HFF-Myc (cell line): ENCODE data around the gene SPEF1.

Source experiments
- DNase-seq: peaks from one replicate; pipeline ENCODE4 v3.0.0-alpha.2; 2011; ENCODE audit warnings: low read depth; ENCODE audit errors: extremely low read depth
- H3K4me3 ChIP-seq: replicated peaks from 2 replicates; pipeline ENCODE4 v1.5.1; 2011; ENCODE audit warnings: low read depth, mild to moderate bottlenecking, control low read depth, low read length
- CTCF ChIP-seq: IDR thresholded peaks from 2 replicates; pipeline ENCODE4 v1.5.1; 2012; ENCODE audit warnings: mild to moderate bottlenecking, low read depth, low read length, control low read depth; ENCODE audit errors: missing control alignments

Gene SPEF1

GRCh38 chr20:3745686-3746173 lies 35.5 kb downstream of the SPEF1 start:
- H3K4me3 ChIP-seq = no peak overlapping the region
- no peak for DNase-seq
- no peak for TF ChIP-seq CTCF

GRCh38 chr20:3744806-3745685 lies 36.2 kb downstream of the SPEF1 start:
- no peak for TF ChIP-seq CTCF
- H3K4me3 ChIP-seq = no peak overlapping the region
- no peak for DNase-seq

- no peak for TF ChIP-seq CTCF
- no peak for DNase-seq
- no peak overlapping the region for H3K4me3 ChIP-seq
Measured at GRCh38 chr20:3744037-3744436, 37.2 kb downstream of the SPEF1 start.

- DNase-seq = no peak
- H3K4me3 ChIP-seq = no peak overlapping the region
- TF ChIP-seq CTCF = no peak
Measured at GRCh38 chr20:3743251-3743650, 38.0 kb downstream of the SPEF1 start.

GRCh38 chr20:3741836-3742458 lies 39.3 kb downstream of the SPEF1 start:
- TF ChIP-seq CTCF = no peak
- no peak overlapping the region for H3K4me3 ChIP-seq
- DNase-seq = no peak

- no peak for TF ChIP-seq CTCF
- DNase-seq = no peak
- H3K4me3 ChIP-seq = no peak overlapping the region
Measured at GRCh38 chr20:3740615-3741301, 40.5 kb downstream of the SPEF1 start.
